Activated naive CD4-positive, alpha-beta T cell treated with anti-CD3 and anti-CD28 coated beads, Interleukin-2, amount 50 U/mL, for 16 hours (primary cell): ENCODE results near the gene CTDSP2.
A peak's percentile ranks its signal among the peaks of the same experiment; 100 is the strongest.
"Not testable (repeated sequence)": the region's sequence is repeated elsewhere in the genome, so short reads cannot be mapped to it uniquely, and the experiment has no call there.

Experiments
- DNase-seq: peaks from one replicate; pipeline ENCODE4 v3.0.0-alpha.2; 2020

Gene CTDSP2

DNA sequence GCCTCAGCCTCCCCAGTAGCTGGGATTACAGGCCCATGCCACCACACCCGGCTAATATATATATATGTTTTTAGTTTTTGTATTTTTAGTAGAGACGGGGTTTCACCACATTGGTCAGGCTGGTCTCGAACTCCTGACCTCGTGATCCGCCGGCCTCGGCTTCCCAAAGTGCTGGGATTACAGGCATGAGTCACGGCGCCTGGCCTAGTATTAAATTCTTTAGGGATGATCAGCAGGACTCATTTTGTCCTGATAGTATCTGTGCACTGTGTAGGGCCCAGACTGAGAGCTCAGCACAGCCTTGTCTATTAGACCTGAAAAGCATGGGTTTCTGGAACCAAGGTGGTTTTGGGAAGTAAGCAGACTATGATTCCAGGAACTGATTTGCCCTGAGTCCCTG is 34.5 kb upstream of the CTDSP2 start:
- not testable (repeated sequence) for DNase-seq

DNA sequence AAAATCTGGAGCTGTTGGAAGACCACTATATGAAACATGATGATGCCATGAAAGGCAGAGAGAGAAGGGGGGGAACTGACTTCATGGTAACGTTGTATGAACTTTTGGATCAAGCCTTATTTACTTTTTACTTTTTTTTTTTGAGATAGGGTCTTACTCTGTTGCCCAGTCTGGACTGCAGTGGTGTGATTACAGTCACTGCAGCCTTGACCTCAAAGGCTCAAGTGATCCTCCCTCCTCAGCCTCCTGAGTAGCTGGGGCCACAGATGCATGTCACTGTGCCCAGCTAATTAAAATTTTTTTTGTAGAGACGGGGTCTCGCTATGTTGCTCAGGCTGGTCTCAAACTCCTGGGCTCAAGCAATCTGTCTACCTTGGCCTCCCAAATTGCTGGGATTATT is 31.3 kb upstream of the CTDSP2 start:
- DNase-seq, result no peak

DNA sequence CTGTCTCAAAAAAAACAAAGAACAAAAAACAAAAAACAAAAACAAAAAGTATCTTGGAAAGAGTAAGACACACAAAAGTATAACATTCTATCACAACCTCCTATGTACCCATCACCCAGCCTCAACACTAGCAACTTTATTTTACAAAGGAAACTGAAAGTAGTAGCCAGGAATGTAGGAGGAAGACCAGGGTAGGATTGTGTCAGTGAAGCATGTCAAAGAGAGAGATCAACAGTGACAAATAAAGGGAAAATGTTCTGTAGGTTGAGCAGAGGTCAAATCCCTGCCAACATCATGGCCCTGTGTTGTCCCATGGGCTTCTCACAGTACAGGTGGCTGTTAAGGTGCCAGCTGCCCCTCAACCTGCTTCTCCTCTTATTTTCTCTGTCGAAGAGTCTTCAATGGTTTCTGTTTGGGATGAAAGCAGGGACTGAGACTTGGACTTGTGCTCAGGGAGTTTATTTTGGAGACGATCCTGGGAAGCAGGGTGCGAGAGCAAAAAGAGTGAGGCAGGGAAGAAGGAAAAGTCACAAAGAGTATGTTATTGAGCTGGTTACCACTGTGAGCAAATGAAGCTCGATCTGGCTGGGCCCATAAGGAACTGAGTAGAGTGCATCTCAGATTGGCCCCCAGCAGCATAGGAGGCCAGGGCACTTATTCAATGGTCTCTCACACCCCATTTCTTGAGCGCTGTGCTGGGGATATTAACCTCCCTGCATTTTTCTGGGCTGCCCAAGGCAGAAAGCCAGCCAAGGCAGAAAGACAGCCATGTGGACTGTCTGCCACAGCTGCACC is 29.4 kb upstream of the CTDSP2 start:
- DNase-seq, result no peak

DNA sequence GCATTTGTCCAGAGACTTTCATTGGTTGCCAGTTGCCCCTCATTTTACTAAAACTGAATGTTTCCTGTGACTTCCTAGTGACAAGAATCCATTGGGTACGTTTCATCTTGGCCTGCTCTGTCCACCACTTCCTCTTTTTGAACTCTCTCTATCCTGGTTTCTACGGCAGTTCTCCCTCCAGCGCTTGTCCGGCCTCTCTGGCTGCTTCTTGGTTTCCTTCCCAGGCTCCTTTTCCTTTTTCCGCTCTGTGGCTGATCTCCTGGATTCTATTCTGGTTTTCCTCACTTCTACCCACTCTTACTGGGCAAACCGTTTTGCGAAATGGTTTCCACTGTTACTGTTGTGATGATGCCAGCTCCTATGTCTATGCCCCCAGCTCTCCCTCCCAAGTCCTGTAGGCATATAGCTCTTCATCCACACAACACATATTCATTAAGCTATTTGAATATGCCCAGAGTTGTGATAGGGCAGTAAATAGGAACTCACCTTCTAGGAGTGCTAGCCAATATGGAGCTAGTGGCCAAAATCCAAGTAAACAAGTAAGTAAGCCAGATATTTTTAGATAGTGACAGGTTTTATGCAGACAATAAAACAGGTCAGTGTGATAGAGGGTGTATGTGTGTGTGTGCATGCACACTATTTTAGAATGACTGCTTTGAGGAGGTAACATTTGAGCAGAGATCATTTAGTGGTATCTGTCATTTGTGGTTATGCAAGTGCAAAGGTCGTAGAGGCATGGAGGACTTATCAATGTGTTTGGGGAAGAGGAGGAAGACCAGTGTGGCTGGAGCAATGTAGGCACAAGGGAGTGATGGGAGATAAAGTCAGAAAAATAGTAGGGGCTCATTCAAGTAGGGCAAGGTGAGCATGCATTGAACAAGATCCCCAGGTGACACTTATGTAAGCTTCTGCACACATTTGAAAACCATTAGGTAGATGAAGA is 27.9 kb upstream of the CTDSP2 start:
- no peak for DNase-seq

DNA sequence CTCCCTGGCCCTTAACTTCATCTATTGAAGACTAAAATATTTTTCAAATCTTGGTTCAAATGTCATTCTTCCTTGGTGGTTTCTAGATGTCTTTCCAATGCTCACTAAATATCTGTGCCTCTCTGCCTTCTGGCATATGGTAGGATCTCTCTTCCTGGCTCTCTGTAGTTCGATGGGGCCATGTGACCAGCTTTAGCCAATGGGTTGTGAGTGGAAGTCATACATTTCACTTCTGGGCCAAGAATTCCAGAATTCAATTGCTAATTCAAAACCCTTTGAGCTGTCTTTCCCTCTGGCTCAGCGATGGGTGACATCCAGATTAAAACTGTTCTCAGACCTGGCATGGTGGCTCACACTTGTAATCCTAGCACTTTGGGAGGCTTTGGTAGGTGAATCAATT is 25.8 kb upstream of the CTDSP2 start:
- no peak for DNase-seq

DNA sequence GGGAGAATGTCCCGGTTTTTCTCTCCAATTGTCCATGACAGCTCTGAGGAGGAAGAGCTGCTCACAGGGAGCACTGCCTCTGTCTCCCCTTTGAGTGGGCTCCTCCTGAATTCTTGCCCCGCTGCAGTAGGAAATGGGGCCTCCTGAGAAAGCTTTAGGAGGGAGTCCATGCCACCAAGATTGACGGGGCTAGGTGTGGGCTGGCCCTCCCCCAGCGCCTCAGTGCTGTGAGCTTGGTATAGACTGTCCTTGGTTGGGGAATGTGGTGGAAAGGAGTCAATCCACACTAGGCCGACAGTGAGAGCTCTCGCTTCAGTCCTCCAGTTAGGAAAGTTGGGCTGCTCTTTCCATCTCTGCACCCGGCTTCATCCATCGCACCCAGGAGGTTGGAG is 23.4 kb upstream of the CTDSP2 start:
- DNase-seq, result no peak

DNA sequence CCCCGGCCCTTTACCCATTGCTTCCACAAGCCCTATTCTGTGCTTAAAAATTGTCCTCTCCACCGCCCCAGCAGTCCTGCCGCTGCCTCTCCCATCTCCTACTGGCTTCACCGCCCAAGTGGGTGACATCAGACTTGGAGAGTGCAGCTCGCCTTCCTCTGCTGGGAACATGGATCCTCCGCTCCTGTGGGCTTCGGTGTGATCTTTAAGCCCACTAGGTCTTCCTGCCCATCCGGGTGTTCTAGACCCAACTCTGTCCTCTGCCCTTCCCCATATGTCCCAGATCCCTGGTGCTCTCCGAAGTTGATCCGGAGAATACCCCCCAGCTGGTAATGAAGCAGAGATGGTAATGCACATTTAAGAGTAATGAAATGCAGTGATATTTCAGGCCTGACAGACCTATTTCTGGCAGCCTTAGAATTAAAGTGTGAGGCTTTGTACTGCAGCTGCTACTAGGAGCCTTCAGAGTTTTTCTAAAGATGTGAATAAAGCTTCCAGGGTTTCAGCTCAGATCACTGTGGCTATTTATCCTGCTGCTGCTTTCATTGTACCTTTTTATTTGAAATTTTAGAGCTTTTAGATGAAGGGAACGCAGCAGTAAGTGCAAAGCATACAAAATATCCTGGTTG is 22.9 kb upstream of the CTDSP2 start:
- no peak for DNase-seq

DNA sequence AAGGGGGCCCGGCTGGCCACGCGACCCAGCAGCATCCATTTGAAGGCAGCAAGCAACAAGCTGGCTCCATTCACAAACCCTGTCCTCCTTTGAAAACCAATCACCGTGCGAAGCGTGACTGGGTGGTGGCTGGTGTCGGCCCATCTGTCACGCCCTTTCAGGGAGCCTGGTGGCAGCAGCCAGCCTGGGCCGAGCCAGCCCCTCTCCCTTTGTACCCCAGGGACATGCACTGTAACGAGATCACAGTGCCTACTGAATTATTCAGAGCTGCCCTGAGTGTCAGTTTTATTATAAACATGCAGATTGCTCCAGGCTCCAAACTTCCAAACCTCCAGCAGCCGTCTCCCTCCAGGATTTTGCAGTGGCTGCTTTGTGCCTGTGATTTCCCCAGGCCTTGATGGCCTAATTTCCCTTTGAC is 22.3 kb upstream of the CTDSP2 start:
- no peak for DNase-seq

DNA sequence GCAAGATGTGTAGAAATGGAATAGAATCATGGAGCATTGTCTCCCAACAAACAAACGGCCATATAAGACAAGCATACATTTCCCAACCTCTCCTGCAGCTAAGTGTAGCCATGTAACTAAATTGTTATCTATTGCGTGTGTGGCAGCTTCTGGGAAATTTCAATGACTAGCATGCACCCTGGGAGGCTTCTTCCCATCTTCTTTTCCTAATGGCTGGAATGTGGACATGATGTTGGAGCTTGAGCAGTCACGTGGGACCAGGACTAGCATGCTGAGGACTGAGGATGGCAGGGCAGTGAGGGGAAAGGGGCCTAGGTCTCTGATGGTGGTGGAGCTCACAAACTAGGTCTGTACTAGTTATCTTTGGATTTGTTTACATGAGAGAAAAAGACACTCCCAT is 21.7 kb upstream of the CTDSP2 start:
- DNase-seq, result no peak

DNA sequence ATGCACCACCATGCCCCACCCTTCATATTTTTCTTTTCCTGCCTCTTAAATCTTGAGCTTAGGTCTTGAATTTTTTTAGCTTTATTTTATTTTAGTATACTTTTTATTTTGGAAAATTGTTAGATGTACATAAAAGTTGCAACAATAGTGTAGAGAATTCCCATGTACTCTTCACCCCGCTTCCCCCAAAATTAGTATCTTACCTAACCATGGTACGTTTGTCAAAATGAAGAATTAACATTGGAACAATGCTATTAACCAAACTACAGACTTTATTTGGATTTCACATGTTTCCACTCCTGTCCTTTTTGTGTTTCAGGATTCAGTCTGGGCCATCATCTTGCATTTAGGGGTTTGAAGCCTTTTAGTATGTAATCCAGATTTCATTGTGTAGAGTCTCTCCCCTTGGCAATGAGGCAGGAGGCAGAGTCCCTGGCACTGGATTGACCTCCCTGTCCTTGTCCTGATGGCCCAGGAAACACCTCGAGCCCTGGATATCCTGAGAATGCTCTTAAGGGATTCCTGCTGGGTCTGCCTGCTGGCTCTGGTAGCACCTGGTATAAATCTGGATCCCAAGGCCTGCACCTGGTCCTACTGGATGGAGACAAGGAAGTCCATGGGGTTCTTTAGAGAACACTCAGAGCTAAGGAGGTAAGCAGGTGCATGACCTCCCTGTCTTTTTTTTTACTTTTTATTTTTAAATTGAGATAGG is 19.9 kb upstream of the CTDSP2 start:
- DNase-seq, result no peak

DNA sequence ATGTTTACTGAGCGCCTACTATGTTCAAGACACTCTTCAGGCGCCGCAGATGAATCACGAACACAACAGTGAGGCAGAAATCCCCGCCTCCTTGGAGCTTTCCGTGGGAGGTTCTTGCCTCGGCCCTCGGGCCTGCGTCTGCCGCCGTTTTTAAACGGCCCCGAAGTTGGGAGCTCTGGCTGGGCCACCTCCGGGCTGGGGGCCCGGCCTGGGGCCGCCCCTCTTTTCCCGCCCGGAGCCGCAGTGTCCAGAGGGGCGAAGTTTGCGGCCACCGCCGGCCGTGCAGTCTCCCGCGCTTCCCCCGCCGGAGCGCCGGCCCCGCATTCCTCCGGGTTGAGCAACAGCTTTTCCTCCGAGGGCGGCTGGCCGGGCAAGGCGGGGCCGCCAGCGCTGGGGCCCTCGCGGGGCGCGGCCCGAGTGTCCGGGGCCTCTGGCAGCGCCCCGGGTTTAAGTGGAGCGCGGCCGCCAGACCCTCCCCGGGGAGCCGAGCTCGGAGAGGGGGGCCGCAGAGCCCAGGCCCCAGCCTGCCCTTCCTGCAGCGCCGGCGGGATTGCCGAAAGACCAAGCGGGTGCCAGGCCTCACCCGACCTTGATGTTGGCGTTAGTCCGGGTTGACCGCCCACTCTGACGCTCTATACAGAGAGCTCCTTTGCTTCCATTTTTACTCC is 18.7 kb upstream of the CTDSP2 start:
- DNase-seq, result peak; percentile 73

DNA sequence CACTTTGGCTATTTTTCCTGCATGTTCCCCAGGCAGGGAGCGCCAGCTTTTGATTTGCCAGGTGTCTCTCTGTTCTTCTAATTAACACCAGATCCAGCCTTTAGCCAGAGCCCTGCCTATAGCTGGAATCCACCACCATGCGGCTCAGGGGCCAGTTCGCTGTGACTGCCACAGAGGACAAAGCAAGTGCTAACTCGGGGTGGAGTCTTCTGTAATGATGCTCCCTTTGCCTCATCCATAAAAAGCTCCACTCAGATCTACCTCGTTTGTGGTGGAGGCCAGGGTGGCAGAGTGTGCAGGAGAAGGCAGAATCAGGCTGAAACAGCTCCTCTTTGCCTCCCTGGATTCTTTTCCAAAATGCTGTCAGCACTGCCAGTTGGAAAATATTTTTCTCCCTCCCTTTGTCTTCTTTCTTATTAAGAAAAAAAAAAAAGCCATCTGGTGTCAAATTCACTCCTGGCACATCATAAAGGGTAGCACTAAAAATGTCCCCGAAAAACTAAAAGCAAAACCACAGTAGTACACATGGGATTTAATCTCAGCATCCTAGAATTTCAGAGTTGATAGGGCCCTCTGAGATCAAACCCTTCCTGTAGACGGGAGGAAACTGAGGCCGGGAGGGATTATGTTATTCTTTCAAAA is 18.0 kb upstream of the CTDSP2 start:
- no peak for DNase-seq

DNA sequence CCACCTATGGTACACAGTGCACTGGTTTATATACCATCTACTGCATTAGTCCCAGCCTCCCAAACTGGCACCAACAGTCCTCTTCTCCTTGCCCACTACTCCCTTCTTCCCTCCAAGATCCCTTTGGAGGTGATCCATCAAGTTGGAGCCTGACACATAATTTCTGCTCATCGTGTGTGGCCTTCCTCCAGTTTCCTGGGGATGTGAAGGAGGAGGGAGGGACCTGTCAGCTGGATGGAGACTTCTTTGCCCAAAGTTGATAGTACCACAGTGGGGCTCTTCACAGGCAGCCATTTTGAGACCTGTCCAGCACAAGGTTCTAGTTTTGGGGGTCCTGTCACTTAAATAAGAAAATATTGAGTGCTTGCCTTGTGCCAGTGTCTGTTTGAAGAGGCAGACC is 17.1 kb upstream of the CTDSP2 start:
- no peak for DNase-seq

DNA sequence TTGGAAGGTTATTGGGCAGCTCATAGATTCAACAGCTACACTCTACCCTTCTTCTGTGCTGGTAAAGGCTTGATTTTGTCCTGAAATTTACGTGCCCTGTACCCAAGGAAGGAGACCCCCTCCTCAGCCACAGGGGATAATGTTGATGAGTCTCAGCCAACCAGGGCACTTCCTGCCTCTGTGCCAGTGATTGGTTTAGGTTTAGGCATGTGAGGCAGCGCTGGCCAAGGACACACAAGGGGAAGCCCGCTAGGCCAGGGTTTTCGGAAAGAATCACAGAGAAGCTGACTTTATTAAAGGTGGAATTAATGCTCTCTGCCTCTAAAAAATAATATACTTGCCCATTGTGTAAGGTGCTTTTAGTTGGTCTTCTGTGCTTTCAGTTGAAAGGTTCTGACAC is 15.4 kb upstream of the CTDSP2 start:
- no peak for DNase-seq

DNA sequence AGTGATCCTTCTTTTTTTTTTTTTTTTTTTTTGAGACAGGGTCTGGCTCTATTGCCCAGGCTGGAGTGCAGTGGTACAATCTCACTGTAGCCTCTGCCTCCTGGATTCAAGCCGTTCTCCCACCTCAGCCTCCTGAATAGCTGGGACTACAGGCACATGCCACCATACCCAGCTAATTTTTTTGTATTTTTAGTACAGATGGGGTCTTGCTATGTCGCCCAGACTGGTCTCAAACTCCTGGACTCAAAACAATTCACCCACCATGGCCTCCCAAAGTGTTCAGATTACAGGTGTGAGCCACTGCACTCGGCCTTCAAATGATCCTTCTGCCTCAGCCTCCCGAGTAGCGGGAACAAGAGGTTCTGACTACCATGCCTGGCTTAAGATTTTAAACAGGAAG is 14.4 kb upstream of the CTDSP2 start:
- DNase-seq, result not testable (repeated sequence)

DNA sequence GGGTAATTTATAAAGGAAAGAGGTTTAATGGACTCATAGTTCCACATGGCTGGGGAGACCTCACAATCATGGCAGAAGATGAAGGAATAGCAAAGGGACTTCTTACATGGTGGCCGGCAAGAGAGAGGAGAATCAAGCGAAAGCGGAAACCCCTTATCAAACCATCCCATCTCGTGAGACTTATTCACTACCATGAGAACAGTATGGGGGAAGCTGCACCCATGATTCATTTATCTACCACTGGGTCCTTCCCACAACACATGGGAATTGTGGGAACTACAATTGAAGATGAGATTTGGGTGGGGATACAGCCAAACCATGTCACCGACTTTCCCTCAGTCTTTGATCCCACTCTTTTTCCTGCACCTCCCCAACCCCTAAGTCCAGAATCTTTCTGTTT is 12.6 kb upstream of the CTDSP2 start:
- DNase-seq, result no peak

DNA sequence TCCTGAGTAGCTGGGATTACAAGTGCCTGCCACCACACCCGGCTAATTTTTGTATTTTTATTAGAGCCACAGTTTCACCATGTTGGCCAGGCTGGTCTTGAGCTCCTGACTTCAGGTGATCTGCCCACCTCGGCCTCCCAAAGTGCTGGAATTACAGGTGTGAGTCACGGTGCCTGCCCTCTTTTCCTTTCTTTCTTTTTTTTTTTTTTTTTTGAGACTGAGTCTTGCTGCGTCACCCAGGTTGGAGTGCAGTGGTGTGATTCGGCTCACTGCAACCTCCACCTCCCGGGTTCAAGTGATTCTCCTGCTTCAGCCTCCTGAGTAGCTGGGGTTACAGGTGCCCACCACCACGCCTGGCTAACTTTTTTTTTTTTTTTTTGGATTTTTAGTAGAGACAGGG is 11.6 kb upstream of the CTDSP2 start:
- DNase-seq, result not testable (repeated sequence)

DNA sequence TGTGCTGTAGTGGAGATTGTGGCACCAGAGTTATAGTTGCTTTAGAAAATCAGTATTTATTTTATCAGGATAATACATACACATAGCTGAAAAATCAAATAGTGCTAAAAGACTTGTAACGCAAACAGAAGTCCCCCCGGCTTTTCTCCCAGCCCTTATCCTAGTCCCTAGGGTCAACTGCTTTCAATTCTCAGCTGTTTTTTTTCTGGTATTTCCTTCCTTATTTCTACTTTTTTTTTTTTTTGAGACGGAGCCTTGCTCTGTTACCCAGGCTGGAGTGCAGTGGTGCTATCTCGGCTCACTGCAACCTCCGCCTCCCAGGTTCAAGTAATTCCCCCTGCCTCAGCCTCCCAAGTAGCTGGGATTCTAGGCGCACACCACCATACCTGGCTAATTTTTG is 8.4 kb upstream of the CTDSP2 start:
- DNase-seq, result no peak

DNA sequence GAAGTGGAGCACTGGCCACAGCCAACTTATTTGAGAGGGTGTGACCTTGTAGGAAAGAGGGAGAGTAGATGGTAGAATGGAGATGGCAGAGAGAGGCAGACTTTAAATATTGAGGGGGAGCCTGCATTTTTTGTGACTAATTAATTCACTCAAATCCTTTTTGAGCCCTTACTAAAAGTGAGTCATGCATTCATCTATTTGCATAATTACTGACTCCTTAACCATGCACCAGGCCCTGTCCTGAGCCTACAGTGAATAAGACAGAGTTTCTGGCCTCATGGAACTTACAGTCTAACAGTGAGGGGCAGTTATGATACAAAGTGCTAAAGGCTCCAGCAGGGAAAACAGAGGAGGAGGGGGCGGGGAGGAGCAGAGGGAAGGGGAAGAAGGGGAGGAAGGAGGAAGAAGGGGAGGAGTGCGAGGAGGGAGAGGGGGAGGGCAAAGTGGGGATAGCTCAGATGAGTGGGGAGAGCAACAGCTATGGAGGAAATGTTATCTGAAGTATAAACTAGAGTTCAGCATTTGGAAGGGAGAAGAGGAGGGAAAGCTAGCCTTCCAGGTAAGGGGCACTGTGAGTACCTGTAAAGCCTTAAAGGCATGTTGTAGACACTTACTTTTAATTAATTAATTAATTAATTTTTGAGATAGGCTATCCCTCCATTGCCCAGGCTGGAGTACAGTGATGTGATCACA is 7.5 kb upstream of the CTDSP2 start:
- no peak for DNase-seq

DNA sequence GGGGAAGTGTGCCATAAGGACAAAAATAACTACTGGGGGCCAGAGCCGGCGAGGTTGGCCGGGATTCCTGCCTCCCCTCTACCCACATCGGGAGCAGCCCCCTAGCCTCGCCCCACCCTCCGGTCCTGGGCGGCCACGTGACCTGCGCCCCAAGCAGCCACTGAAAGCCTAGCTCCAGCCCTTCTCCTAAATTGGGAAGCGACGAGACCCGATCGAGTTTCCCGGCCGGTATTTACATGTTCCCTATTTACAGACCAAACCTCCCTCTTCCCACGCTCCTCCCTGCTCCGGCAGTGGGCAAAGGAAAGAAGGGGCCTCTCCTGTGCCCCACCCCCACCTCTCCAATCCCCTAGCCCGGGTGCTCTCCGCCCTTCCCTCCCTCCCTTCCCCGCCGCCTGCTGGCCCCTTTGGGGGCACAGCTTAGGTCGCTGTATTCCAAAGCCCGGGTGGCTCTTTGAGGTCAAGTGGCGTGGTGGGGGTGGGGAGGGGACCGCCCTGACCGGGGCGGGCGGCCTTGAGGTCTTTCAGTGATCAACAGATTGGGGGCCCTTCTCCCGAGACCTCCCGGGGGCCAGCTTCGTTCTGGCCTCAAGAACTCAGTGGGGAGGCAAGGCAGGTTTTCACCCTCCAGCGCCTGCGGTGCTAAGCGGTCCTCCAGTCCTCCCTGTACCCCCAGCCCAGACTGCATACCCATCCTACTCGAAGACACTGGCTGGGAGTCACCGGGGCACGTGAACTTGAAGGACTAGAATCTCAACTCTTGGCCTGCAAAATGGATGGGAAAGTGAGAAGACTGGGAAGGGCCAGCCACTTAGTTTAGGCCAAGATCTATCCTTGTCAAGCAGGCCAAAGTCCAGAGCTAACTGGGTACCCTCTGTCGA is 6.3 kb upstream of the CTDSP2 start:
- no peak for DNase-seq
